Endodermal cell (in vitro differentiated cells): Measurements from ENCODE around the gene ZCCHC24. TPM values are rescaled to one million over a fixed set of nuclear protein-coding genes. Genes with fewer than 3 reads are reported as not detected.

Experiments used
- DNase-seq: peaks from one replicate; pipeline ENCODE4 v3.0.0-alpha.2; 2017
- H3K27ac ChIP-seq: 2 replicates; pipeline ENCODE4 v1.5.1; 2013; ENCODE audit warnings: mild to moderate bottlenecking, low read depth, low read length, moderate library complexity
- H3K27me3 ChIP-seq: 2 replicates; pipeline ENCODE4 v1.6.1; 2013; ENCODE audit warnings: mild to moderate bottlenecking, low read length, moderate library complexity; ENCODE audit not compliant: insufficient read depth, control insufficient read depth, poor library complexity, severe bottlenecking
- H3K36me3 ChIP-seq: 2 replicates; pipeline ENCODE4 v1.7.0; 2013; ENCODE audit warnings: mild to moderate bottlenecking, low read length, moderate library complexity; ENCODE audit not compliant: control insufficient read depth, insufficient read depth
- H3K4me1 ChIP-seq: one replicate; pipeline ENCODE4 v1.7.0; 2013; ENCODE audit warnings: low read length; ENCODE audit not compliant: control insufficient read depth, insufficient read depth
- H3K4me3 ChIP-seq: 2 replicates; pipeline ENCODE4 v1.5.1; 2013; ENCODE audit warnings: mild to moderate bottlenecking, low read length, moderate library complexity
- H3K9ac ChIP-seq: 2 replicates; pipeline ENCODE4 v1.6.1; 2013; ENCODE audit warnings: mild to moderate bottlenecking, low read length, moderate library complexity; ENCODE audit not compliant: poor library complexity, severe bottlenecking; ENCODE audit errors: extremely low read depth
- H3K9me3 ChIP-seq: 2 replicates; pipeline ENCODE4 v1.6.1; 2013; ENCODE audit warnings: mild to moderate bottlenecking, low read length, moderate library complexity; ENCODE audit not compliant: control insufficient read depth
- H3K27ac Mint-ChIP-seq: 2 replicates; pipeline ENCODE4 v1.8.0; 2020; ENCODE audit warnings: mixed read lengths
- H3K27me3 Mint-ChIP-seq: 2 replicates; pipeline ENCODE4 v1.8.0; 2021; ENCODE audit warnings: mild to moderate bottlenecking, mixed read lengths; ENCODE audit not compliant: insufficient read depth
- H3K36me3 Mint-ChIP-seq: 2 replicates; pipeline ENCODE4 v1.8.0; 2020; ENCODE audit warnings: low read depth, mixed read lengths
- H3K4me1 Mint-ChIP-seq: 2 replicates; pipeline ENCODE4 v1.8.0; 2020; ENCODE audit warnings: mixed read lengths
- H3K4me3 Mint-ChIP-seq: 2 replicates; pipeline ENCODE4 v1.8.0; 2020; ENCODE audit warnings: mild to moderate bottlenecking, moderate library complexity, mixed read lengths
- H3K9me3 Mint-ChIP-seq: 2 replicates; pipeline ENCODE4 v1.8.0; 2020; ENCODE audit warnings: mild to moderate bottlenecking, mixed read lengths
- WGBS, 2 experiments: methylation state at CpG; one replicate each; pipeline versions ENCODE4 v1.1.5 to v1.1.7; 2013; ENCODE audit warnings: missing lambda C conversion rate in 2 of 2, mixed read lengths in 1 of 2; ENCODE audit not compliant: insufficient coverage in 1 of 2, insufficient read length in 1 of 2; 5-methylcytosine and 5-hydroxymethylcytosine counted together
- total RNA-seq, 2 donors: library from RNA; stranded (reverse); fragmentation: NEBNext Ultra II Directional in 1 of 2; extraction: Animal tissue kit (Norgen Biotek cat#: 25700) in 1 of 2; gene quantifications; 2 replicates in 1 of 2; 3 replicates in 1 of 2; pipeline ENCODE4 v1.2.1, GENCODE V29; 2021
- TF ChIP-seq, protein P1 (sequence below): fragments of 200-600 bp; sonication (generic); conservative IDR thresholded peaks from 2 replicates; pipeline ENCODE4 v1.5.0; 2021; ENCODE audit warnings: antibody characterized with exemption, mild to moderate bottlenecking

The ZCCHC24 gene
- total RNA-seq, 2 donors from 2014 or later = 7.6 to 10.7 TPM

- Histone ChIP-seq H3K27me3 (no peaks in the 10 kb centered on the region), H3K4me3 (peak overlapping the region; percentile 53), H3K9ac (no peak overlapping the region), H3K4me1 (peaks cover 12% of the 10 kb centered on the region), H3K27ac (peak overlapping the region; percentile 86), H3K9me3 (no peaks in the 10 kb centered on the region), H3K36me3 (no peaks in the 10 kb centered on the region)
- Mint-ChIP-seq H3K9me3 (no peaks in the 10 kb centered on the region), H3K36me3 (no peaks in the 10 kb centered on the region), H3K27ac (no peak overlapping the region), H3K27me3 (no peaks in the 10 kb centered on the region), H3K4me1 (peaks cover 24% of the 10 kb centered on the region), H3K4me3 (peak overlapping the region; percentile 15)
- WGBS, 2 experiments = 20 to 80% methylated on average over 1 to 6 of the region's 7 CpGs
- peak; percentile 81 for DNase-seq
- TF ChIP-seq, protein P1, sequence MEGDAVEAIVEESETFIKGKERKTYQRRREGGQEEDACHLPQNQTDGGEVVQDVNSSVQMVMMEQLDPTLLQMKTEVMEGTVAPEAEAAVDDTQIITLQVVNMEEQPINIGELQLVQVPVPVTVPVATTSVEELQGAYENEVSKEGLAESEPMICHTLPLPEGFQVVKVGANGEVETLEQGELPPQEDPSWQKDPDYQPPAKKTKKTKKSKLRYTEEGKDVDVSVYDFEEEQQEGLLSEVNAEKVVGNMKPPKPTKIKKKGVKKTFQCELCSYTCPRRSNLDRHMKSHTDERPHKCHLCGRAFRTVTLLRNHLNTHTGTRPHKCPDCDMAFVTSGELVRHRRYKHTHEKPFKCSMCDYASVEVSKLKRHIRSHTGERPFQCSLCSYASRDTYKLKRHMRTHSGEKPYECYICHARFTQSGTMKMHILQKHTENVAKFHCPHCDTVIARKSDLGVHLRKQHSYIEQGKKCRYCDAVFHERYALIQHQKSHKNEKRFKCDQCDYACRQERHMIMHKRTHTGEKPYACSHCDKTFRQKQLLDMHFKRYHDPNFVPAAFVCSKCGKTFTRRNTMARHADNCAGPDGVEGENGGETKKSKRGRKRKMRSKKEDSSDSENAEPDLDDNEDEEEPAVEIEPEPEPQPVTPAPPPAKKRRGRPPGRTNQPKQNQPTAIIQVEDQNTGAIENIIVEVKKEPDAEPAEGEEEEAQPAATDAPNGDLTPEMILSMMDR = no peak
Observed at GRCh38 chr10:79404231-79404609, 41.2 kb downstream of the ZCCHC24 start.

- Histone ChIP-seq H3K27me3 (no peaks in the 10 kb centered on the region), H3K4me3 (peak overlapping the region; percentile 53), H3K9me3 (no peaks in the 10 kb centered on the region), H3K9ac (no peak overlapping the region), H3K27ac (peak overlapping the region; percentile 86), H3K36me3 (no peaks in the 10 kb centered on the region), H3K4me1 (peaks cover 14% of the 10 kb centered on the region)
- 17 to 35% methylated on average over 4 to 23 of the region's 23 CpGs for WGBS, 2 experiments
- TF ChIP-seq, protein P1 = no peak
- Mint-ChIP-seq H3K4me1 (peaks cover 28% of the 10 kb centered on the region), H3K4me3 (peak overlapping the region; percentile 15), H3K27ac (peak overlapping the region; percentile 64), H3K36me3 (no peaks in the 10 kb centered on the region), H3K27me3 (no peaks in the 10 kb centered on the region), H3K9me3 (no peaks in the 10 kb centered on the region)
- peak; percentile 78 for DNase-seq
Observed at GRCh38 chr10:79403441-79404230, 41.8 kb downstream of the ZCCHC24 start.

DNA sequence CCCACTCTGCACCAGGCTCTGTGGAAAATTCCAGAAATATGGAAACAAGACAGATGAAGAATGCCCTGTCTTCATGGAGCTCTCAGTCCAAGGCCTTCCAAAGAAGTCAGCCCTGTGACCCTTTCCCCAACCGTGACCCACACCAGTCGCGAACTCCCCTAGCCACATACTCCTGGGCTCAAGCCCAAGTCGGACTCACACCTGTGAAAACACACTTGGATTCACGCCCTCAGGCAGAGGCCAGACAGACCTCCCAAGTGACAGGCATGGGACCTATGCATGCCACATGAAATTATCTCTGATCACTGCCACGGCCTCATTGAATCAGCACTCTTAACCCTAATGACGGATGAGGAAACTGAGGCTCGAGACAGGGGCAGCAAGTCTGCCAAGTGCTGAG, 42.5 kb downstream of the ZCCHC24 start:
- DNase-seq = peak; percentile 40
- H3K27ac Mint-ChIP-seq = peak overlapping the region; percentile 28
- no peaks in the 10 kb centered on the region for H3K27me3 Mint-ChIP-seq
- Histone ChIP-seq H3K36me3 (no peaks in the 10 kb centered on the region), H3K9ac (no peak overlapping the region), H3K27ac (peak overlapping the region; percentile 86), H3K27me3 (no peaks in the 10 kb centered on the region), H3K4me1 (peaks cover 14% of the 10 kb centered on the region), H3K4me3 (no peak overlapping the region), H3K9me3 (no peaks in the 10 kb centered on the region)
- TF ChIP-seq, protein P1 = no peak
- H3K4me1 Mint-ChIP-seq = peaks cover 28% of the 10 kb centered on the region
- no peak overlapping the region for H3K4me3 Mint-ChIP-seq
- 78 to 81% methylated on average over 8 of the region's 8 CpGs for WGBS, 2 experiments
- H3K9me3 Mint-ChIP-seq = no peaks in the 10 kb centered on the region
- H3K36me3 Mint-ChIP-seq = no peaks in the 10 kb centered on the region
